K562 (cell line): Measurements from ENCODE around the gene VRK1.

ENCODE experiments used
- CC2D1A ChIP-seq: fragments of 450-650 bp; IDR thresholded peaks from 2 replicates; pipeline ENCODE4 v1.6.1; 2017; ENCODE audit warnings: mild to moderate bottlenecking
- CTCF ChIP-seq, 3 experiments: IDR thresholded peaks in 2 of 3; conservative IDR thresholded peaks in 1 of 3; 2 replicates each; pipeline ENCODE4 v1.5.1; 2011 to 2012; ENCODE audit warnings: low read length in 3 of 3, mild to moderate bottlenecking in 3 of 3, control low read depth in 2 of 3, improper control_type of control experiment in 1 of 3, inconsistent platforms in 1 of 3, low read depth in 1 of 3, mixed read lengths in 1 of 3, moderate library complexity in 1 of 3; ENCODE audit not compliant: insufficient read depth in 2 of 3
- EZH2 ChIP-seq: IDR thresholded peaks from 2 replicates; pipeline ENCODE4 v1.6.1; 2012; ENCODE audit warnings: low read depth, mild to moderate bottlenecking, inconsistent platforms, low read length, borderline replicate concordance
- GATA2 ChIP-seq: sonication (generic); formaldehyde crosslinking; IDR thresholded peaks from 2 replicates; pipeline ENCODE4 v1.4.0; 2020; ENCODE audit warnings: mild to moderate bottlenecking, missing genetic modification reagents
- PCBP2 ChIP-seq: fragments of 200-400 bp; formaldehyde crosslinking; IDR thresholded peaks from 2 replicates; pipeline ENCODE4 v1.6.1; 2018; ENCODE audit warnings: low read length, low read depth, mild to moderate bottlenecking, moderate library complexity; ENCODE audit not compliant: poor library complexity, severe bottlenecking
- POLR2A ChIP-seq: fragments of 450-650 bp; conservative IDR thresholded peaks from 2 replicates; pipeline ENCODE4 v1.6.1; 2016
- PTBP1 ChIP-seq: fragments of 200-400 bp; formaldehyde crosslinking; IDR thresholded peaks from 2 replicates; pipeline ENCODE4 v1.6.1; 2017; ENCODE audit warnings: low read depth, low read length
- TEAD4 ChIP-seq, 2 experiments: sonication (generic) in 1 of 2; formaldehyde crosslinking in 1 of 2; IDR thresholded peaks; 2 replicates each; pipeline versions ENCODE4 v1.6.1 to v1.8.0; 2012 to 2022; ENCODE audit warnings: borderline replicate concordance in 1 of 2, inconsistent platforms in 1 of 2, low read length in 1 of 2, mild to moderate bottlenecking in 1 of 2, missing genetic modification reagents in 1 of 2

- TF ChIP-seq CTCF (IDR thresholded peaks at IDR 0.05 in 2 of 3, conservative IDR thresholded peaks at IDR 0.05 in 1 of 3; ENCODE audit: insufficient read depth in 2 of 3, low read depth in 1 of 3, low read length in 3 of 3) (no peak), TEAD4 (IDR thresholded peaks at IDR 0.05; ENCODE audit: low read length) (no peak), TEAD4 (CRISPR knock-in tag; IDR thresholded peaks at IDR 0.05; ENCODE audit: borderline replicate concordance) (no peak), EZH2 (no peak), PCBP2 (no peak), POLR2A (no peak), GATA2 (no peak), CC2D1A (no peak), PTBP1 (no peak)
Measured at GRCh38 chr14:96905065-96905464, 107.9 kb downstream of the VRK1 start.
